ENCODE measurements around the gene STX17. TPM values are rescaled to one million over a fixed set of nuclear protein-coding genes. Genes with fewer than 3 reads are reported as not detected.

Gene STX17
- total RNA-seq, 2 donors from 2014 or later: 34.0 to 87.9 TPM

- no peaks in the 10 kb centered on the region for H3K36me3 ChIP-seq
- no peak for DNase-seq (ENCODE audit: low spot score)
- no peak overlapping the region for H3K4me3 ChIP-seq
- 71% methylated on average over 3 of the region's 3 CpGs for WGBS
- no peaks in the 10 kb centered on the region for H3K27me3 ChIP-seq (replicated peaks; ENCODE audit: insufficient read depth)
- no peak overlapping the region for H3K27ac ChIP-seq
- TF ChIP-seq POLR2AphosphoS5 (IDR thresholded peaks at IDR 0.05) (no peak), POLR2A (IDR thresholded peaks at IDR 0.05) (no peak)
- TF ChIP-seq, protein P1, sequence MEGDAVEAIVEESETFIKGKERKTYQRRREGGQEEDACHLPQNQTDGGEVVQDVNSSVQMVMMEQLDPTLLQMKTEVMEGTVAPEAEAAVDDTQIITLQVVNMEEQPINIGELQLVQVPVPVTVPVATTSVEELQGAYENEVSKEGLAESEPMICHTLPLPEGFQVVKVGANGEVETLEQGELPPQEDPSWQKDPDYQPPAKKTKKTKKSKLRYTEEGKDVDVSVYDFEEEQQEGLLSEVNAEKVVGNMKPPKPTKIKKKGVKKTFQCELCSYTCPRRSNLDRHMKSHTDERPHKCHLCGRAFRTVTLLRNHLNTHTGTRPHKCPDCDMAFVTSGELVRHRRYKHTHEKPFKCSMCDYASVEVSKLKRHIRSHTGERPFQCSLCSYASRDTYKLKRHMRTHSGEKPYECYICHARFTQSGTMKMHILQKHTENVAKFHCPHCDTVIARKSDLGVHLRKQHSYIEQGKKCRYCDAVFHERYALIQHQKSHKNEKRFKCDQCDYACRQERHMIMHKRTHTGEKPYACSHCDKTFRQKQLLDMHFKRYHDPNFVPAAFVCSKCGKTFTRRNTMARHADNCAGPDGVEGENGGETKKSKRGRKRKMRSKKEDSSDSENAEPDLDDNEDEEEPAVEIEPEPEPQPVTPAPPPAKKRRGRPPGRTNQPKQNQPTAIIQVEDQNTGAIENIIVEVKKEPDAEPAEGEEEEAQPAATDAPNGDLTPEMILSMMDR (IDR thresholded peaks at IDR 0.05): no peak
- H3K4me1 ChIP-seq (replicated peaks): no peaks in the 10 kb centered on the region
- no peaks in the 10 kb centered on the region for H3K9me3 ChIP-seq
- intact Hi-C loops (cut with DNase I): no loop called here
Measured at GRCh38 chr9:99947395-99947794, 40.9 kb downstream of the STX17 start.

- no peaks in the 10 kb centered on the region for H3K9me3 ChIP-seq
- 87% methylated on average over 2 of the region's 2 CpGs for WGBS
- no peaks in the 10 kb centered on the region for H3K27me3 ChIP-seq (replicated peaks; ENCODE audit: insufficient read depth)
- H3K4me3 ChIP-seq: no peak overlapping the region
- H3K4me1 ChIP-seq (replicated peaks): no peaks in the 10 kb centered on the region
- no peak for DNase-seq (ENCODE audit: low spot score)
- H3K27ac ChIP-seq: no peak overlapping the region
- intact Hi-C loops (cut with DNase I): no loop called here
- H3K36me3 ChIP-seq: no peaks in the 10 kb centered on the region
- no peak for TF ChIP-seq POLR2AphosphoS5 (IDR thresholded peaks at IDR 0.05)
- TF ChIP-seq, protein P1 (IDR thresholded peaks at IDR 0.05): no peak
- no peak for TF ChIP-seq POLR2A (IDR thresholded peaks at IDR 0.05)
Measured at GRCh38 chr9:99948482-99948881, 42.0 kb downstream of the STX17 start.

GRCh38 chr9:99948896-99949295 lies 42.4 kb downstream of the STX17 start:
- H3K27me3 ChIP-seq (replicated peaks; ENCODE audit: insufficient read depth): no peaks in the 10 kb centered on the region
- H3K27ac ChIP-seq: no peak overlapping the region
- H3K4me3 ChIP-seq: no peak overlapping the region
- intact Hi-C loops (cut with DNase I): no loop called here
- H3K4me1 ChIP-seq (replicated peaks): no peaks in the 10 kb centered on the region
- H3K36me3 ChIP-seq: no peaks in the 10 kb centered on the region
- no peaks in the 10 kb centered on the region for H3K9me3 ChIP-seq
- no peak for DNase-seq (ENCODE audit: low spot score)
- TF ChIP-seq, protein P1 (IDR thresholded peaks at IDR 0.05): no peak
- TF ChIP-seq POLR2AphosphoS5 (IDR thresholded peaks at IDR 0.05) (no peak), POLR2A (IDR thresholded peaks at IDR 0.05) (no peak)

GRCh38 chr9:99953861-99954507 lies 47.5 kb downstream of the STX17 start:
- WGBS: 81% methylated on average over 3 of the region's 3 CpGs
- H3K27ac ChIP-seq: no peak overlapping the region
- H3K36me3 ChIP-seq: no peaks in the 10 kb centered on the region
- no peak for DNase-seq (ENCODE audit: low spot score)
- TF ChIP-seq POLR2A (IDR thresholded peaks at IDR 0.05): no peak
- TF ChIP-seq, protein P1 (IDR thresholded peaks at IDR 0.05): no peak
- TF ChIP-seq POLR2AphosphoS5 (IDR thresholded peaks at IDR 0.05): no peak
- H3K4me1 ChIP-seq (replicated peaks): no peaks in the 10 kb centered on the region
- no peak overlapping the region for H3K4me3 ChIP-seq
- H3K27me3 ChIP-seq (replicated peaks; ENCODE audit: insufficient read depth): no peaks in the 10 kb centered on the region
- no peaks in the 10 kb centered on the region for H3K9me3 ChIP-seq
- intact Hi-C loops (cut with DNase I): no loop called here

DNA sequence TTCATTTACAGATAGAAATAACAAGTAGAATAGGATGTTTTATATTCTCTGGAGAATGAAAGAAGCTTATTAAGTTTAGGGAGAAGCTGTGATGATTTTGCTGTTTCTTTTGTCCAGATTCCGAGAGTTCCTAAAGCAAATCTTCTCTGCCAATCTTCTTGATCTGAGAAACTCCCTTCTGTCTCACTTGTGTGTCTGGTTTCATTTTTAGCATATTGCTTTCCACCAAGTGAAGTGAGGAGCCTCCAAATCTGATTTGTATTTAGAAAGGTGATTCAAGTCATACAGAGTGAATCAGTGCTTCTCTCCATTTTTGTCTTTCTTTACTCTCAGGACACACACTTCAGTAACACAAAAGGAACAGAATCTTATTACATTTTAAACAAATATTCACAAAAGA lies 48.4 kb downstream of the STX17 start:
- 85% methylated on average over 1 of the region's 1 CpG for WGBS
- Histone ChIP-seq H3K4me3 (no peak overlapping the region), H3K36me3 (no peaks in the 10 kb centered on the region), H3K27me3 (replicated peaks; ENCODE audit: insufficient read depth) (no peaks in the 10 kb centered on the region), H3K4me1 (replicated peaks) (no peaks in the 10 kb centered on the region), H3K27ac (no peak overlapping the region), H3K9me3 (no peaks in the 10 kb centered on the region)
- DNase-seq (ENCODE audit: low spot score): no peak
- intact Hi-C loops (cut with DNase I): no loop called here
- TF ChIP-seq POLR2AphosphoS5 (IDR thresholded peaks at IDR 0.05) (no peak), POLR2A (IDR thresholded peaks at IDR 0.05) (no peak)
- TF ChIP-seq, protein P1 (IDR thresholded peaks at IDR 0.05): no peak

Measured in prostate gland (tissue), 2 donors.